Tracheal epithelial cell (primary cell): Measurements from ENCODE around the gene B3GNT7. TPM values are rescaled to one million over a fixed set of nuclear protein-coding genes. Genes with fewer than 3 reads are reported as not detected.

Experiments used
- total RNA-seq: library from RNA; depleted of rRNA; stranded (reverse); fragments of >200 nt; gene quantifications from 2 replicates; pipeline ENCODE4 v1.2.1, GENCODE V29; 2014

B3GNT7 gene
- 0.21 and 1.7 TPM in 2 replicates for total RNA-seq

GRCh38 chr2:231395188-231396057 lies at the start of gene B3GNT7:
Gene B3GNT7 (plus strand): TSS chr2:231395710. CDS start chr2:231395804, 94 bp downstream.

Other genes with a start within 250 kb of the B3GNT7 start
- 6.6 and 11.3 TPM in 2 replicates for gene ARMC9, start 197.1 kb upstream of the B3GNT7 start, total RNA-seq
- gene NCL, start 68.8 kb downstream of the B3GNT7 start, total RNA-seq, result 160 and 163 TPM in 2 replicates
- gene NMUR1, start 134.7 kb downstream of the B3GNT7 start, total RNA-seq, result not detected in 2 replicates
- gene TEX44, start 197.2 kb downstream of the B3GNT7 start, total RNA-seq, result not detected in 2 replicates